WTC11 (cell line): ENCODE results near the gene METRNL. TPM values are rescaled to one million over a fixed set of nuclear protein-coding genes. Genes with fewer than 3 reads are reported as not detected.

ENCODE experiments used
- ATAC-seq: fragments of 200-7000 bp; cut with Tn5 transposase; 2 replicates; pipeline ENCODE4 v1.10.0; 2021; ENCODE audit warnings: mild to moderate bottlenecking, moderate library complexity
- CTCF ChIA-PET: fragments of 300-600 bp; sonication (Branson Sonifier 250); formaldehyde crosslinking; loops from one replicate; lab custom pipeline; 2021; ENCODE audit warnings: antibody characterized with exemption; lab: Charles Lee
- POLR2A ChIA-PET: fragments of 350-600 bp; sonication (Branson Sonifier 250); formaldehyde crosslinking; loops from one replicate; lab custom pipeline; 2021; ENCODE audit warnings: antibody characterized with exemption; lab: Charles Lee
- DNase-seq: peaks from one replicate; pipeline ENCODE4 v3.0.0; 2021; ENCODE audit warnings: low spot score
- H3K27ac Mint-ChIP-seq: 2 replicates; pipeline ENCODE4 v1.8.0; 2021; ENCODE audit warnings: mixed read lengths
- H3K27me3 Mint-ChIP-seq: 2 replicates; pipeline ENCODE4 v1.8.0; 2021; ENCODE audit warnings: low read depth, mild to moderate bottlenecking, moderate library complexity, mixed read lengths
- H3K36me3 Mint-ChIP-seq: 2 replicates; pipeline ENCODE4 v1.8.0; 2021; ENCODE audit warnings: mixed read lengths
- H3K4me1 Mint-ChIP-seq: 2 replicates; pipeline ENCODE4 v1.8.0; 2022; ENCODE audit warnings: mixed read lengths
- H3K4me3 Mint-ChIP-seq: 2 replicates; pipeline ENCODE4 v1.8.0; 2021; ENCODE audit warnings: mild to moderate bottlenecking, moderate library complexity, mixed read lengths
- H3K9me3 Mint-ChIP-seq: 2 replicates; pipeline ENCODE4 v1.8.0; 2021; ENCODE audit warnings: mixed read lengths
- ATF1 ChIP-seq: sonication (generic); formaldehyde crosslinking; IDR thresholded peaks from 2 replicates; pipeline ENCODE4 v1.8.1; 2023; ENCODE audit warnings: mild to moderate bottlenecking, moderate library complexity, missing genetic modification reagents
- GTF2I ChIP-seq: fragments of 250-450 bp; sonication (Bioruptor Pico); conservative IDR thresholded peaks from 2 replicates; pipeline ENCODE4 v1.4.0; 2021; ENCODE audit warnings: mild to moderate bottlenecking
- MXD4 ChIP-seq: fragments of 250-450 bp; sonication (Bioruptor Pico); IDR thresholded peaks from 2 replicates; pipeline ENCODE4 v1.8.0; 2021; ENCODE audit warnings: mild to moderate bottlenecking, moderate library complexity, borderline replicate concordance
- RORB ChIP-seq: fragments of 250-450 bp; sonication (Bioruptor Pico); IDR thresholded peaks from 2 replicates; pipeline ENCODE4 v1.9.0; 2021; ENCODE audit warnings: mild to moderate bottlenecking
- TEAD1 ChIP-seq: sonication (generic); formaldehyde crosslinking; IDR thresholded peaks from 2 replicates; pipeline ENCODE4 v1.8.0; 2022; ENCODE audit warnings: mild to moderate bottlenecking, missing genetic modification reagents
- ZNF416 ChIP-seq: fragments of 250-450 bp; sonication (Bioruptor Pico); IDR thresholded peaks from 2 replicates; pipeline ENCODE4 v1.9.0; 2021; ENCODE audit warnings: mild to moderate bottlenecking, inconsistent platforms
- total RNA-seq: library from RNA; stranded (reverse); gene quantifications from 3 replicates; pipeline ENCODE4 v1.2.3, GENCODE V29; 2021
- TF ChIP-seq, protein P1 (sequence below): sonication (generic); formaldehyde crosslinking; IDR thresholded peaks from 2 replicates; pipeline ENCODE4 v1.8.0; 2023; ENCODE audit warnings: missing genetic modification reagents, mild to moderate bottlenecking, borderline replicate concordance
- TF ChIP-seq, protein P2 (sequence below): sonication (generic); formaldehyde crosslinking; IDR thresholded peaks from 2 replicates; pipeline ENCODE4 v1.8.1; 2023; ENCODE audit warnings: mild to moderate bottlenecking, missing genetic modification reagents
- TF ChIP-seq, protein P3 (sequence below): fragments of 250-450 bp; sonication (Bioruptor Pico); IDR thresholded peaks from 2 replicates; pipeline ENCODE4 v1.9.0; 2021; ENCODE audit warnings: mild to moderate bottlenecking
- TF ChIP-seq, protein P4 (sequence below): sonication (generic); formaldehyde crosslinking; IDR thresholded peaks from 2 replicates; pipeline ENCODE4 v1.8.1; 2022; ENCODE audit warnings: low read depth, missing genetic modification reagents, borderline replicate concordance
- TF ChIP-seq, protein P5 (sequence below): sonication (generic); formaldehyde crosslinking; IDR thresholded peaks from 2 replicates; pipeline ENCODE4 v1.8.0; 2023; ENCODE audit warnings: missing genetic modification reagents
- TF ChIP-seq, protein P6 (sequence below): fragments of 200-600 bp; IDR thresholded peaks from 2 replicates; pipeline ENCODE4 v1.8.0; 2022; ENCODE audit warnings: antibody characterized with exemption
- TF ChIP-seq, protein P7 (sequence below): sonication (generic); formaldehyde crosslinking; IDR thresholded peaks from 2 replicates; pipeline ENCODE4 v1.8.1; 2022; ENCODE audit warnings: low read depth, mild to moderate bottlenecking, moderate library complexity, missing genetic modification reagents, borderline replicate concordance
- TF ChIP-seq, protein P8 (sequence below): fragments of 250-450 bp; sonication (Bioruptor Pico); IDR thresholded peaks from 2 replicates; pipeline ENCODE4 v2.1.2; 2022; ENCODE audit warnings: mild to moderate bottlenecking, moderate library complexity

The METRNL gene
- total RNA-seq, 1 experiment from 2014 or later: 27.7 TPM

DNA sequence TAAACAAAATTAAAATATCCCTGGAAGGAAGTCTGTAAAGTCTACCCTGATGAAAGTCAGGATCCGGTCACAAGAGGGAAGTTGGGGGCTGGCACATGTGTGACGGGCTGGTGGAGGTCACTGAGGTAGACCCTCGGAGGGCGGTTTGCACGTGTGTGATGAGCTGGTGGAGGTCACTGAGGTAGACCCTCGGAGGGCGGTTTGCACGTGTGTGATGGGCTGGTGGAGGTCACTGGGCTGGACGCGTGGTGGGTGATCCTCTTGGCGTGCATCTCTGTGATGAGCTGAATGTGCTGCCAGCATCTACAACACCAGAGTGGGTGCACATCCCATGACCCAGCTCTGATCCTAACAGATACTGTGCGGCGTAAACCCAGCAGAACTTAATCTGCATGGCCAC, 43.7 kb upstream of the METRNL start (continued):
- TF ChIP-seq, protein P1, sequence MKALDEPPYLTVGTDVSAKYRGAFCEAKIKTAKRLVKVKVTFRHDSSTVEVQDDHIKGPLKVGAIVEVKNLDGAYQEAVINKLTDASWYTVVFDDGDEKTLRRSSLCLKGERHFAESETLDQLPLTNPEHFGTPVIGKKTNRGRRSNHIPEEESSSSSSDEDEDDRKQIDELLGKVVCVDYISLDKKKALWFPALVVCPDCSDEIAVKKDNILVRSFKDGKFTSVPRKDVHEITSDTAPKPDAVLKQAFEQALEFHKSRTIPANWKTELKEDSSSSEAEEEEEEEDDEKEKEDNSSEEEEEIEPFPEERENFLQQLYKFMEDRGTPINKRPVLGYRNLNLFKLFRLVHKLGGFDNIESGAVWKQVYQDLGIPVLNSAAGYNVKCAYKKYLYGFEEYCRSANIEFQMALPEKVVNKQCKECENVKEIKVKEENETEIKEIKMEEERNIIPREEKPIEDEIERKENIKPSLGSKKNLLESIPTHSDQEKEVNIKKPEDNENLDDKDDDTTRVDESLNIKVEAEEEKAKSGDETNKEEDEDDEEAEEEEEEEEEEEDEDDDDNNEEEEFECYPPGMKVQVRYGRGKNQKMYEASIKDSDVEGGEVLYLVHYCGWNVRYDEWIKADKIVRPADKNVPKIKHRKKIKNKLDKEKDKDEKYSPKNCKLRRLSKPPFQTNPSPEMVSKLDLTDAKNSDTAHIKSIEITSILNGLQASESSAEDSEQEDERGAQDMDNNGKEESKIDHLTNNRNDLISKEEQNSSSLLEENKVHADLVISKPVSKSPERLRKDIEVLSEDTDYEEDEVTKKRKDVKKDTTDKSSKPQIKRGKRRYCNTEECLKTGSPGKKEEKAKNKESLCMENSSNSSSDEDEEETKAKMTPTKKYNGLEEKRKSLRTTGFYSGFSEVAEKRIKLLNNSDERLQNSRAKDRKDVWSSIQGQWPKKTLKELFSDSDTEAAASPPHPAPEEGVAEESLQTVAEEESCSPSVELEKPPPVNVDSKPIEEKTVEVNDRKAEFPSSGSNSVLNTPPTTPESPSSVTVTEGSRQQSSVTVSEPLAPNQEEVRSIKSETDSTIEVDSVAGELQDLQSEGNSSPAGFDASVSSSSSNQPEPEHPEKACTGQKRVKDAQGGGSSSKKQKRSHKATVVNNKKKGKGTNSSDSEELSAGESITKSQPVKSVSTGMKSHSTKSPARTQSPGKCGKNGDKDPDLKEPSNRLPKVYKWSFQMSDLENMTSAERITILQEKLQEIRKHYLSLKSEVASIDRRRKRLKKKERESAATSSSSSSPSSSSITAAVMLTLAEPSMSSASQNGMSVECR (CRISPR knock-in tag): no peak
- TF ChIP-seq, protein P2, sequence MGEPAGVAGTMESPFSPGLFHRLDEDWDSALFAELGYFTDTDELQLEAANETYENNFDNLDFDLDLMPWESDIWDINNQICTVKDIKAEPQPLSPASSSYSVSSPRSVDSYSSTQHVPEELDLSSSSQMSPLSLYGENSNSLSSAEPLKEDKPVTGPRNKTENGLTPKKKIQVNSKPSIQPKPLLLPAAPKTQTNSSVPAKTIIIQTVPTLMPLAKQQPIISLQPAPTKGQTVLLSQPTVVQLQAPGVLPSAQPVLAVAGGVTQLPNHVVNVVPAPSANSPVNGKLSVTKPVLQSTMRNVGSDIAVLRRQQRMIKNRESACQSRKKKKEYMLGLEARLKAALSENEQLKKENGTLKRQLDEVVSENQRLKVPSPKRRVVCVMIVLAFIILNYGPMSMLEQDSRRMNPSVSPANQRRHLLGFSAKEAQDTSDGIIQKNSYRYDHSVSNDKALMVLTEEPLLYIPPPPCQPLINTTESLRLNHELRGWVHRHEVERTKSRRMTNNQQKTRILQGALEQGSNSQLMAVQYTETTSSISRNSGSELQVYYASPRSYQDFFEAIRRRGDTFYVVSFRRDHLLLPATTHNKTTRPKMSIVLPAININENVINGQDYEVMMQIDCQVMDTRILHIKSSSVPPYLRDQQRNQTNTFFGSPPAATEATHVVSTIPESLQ (CRISPR knock-in tag): no peak
- TF ChIP-seq, protein P3, sequence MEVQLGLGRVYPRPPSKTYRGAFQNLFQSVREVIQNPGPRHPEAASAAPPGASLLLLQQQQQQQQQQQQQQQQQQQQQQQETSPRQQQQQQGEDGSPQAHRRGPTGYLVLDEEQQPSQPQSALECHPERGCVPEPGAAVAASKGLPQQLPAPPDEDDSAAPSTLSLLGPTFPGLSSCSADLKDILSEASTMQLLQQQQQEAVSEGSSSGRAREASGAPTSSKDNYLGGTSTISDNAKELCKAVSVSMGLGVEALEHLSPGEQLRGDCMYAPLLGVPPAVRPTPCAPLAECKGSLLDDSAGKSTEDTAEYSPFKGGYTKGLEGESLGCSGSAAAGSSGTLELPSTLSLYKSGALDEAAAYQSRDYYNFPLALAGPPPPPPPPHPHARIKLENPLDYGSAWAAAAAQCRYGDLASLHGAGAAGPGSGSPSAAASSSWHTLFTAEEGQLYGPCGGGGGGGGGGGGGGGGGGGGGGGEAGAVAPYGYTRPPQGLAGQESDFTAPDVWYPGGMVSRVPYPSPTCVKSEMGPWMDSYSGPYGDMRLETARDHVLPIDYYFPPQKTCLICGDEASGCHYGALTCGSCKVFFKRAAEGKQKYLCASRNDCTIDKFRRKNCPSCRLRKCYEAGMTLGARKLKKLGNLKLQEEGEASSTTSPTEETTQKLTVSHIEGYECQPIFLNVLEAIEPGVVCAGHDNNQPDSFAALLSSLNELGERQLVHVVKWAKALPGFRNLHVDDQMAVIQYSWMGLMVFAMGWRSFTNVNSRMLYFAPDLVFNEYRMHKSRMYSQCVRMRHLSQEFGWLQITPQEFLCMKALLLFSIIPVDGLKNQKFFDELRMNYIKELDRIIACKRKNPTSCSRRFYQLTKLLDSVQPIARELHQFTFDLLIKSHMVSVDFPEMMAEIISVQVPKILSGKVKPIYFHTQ (CRISPR knock-in tag): no peak
- no peak for TF ChIP-seq ZNF416 (CRISPR knock-in tag)
- no peak for TF ChIP-seq ATF1 (CRISPR knock-in tag)
- TF ChIP-seq, protein P4, sequence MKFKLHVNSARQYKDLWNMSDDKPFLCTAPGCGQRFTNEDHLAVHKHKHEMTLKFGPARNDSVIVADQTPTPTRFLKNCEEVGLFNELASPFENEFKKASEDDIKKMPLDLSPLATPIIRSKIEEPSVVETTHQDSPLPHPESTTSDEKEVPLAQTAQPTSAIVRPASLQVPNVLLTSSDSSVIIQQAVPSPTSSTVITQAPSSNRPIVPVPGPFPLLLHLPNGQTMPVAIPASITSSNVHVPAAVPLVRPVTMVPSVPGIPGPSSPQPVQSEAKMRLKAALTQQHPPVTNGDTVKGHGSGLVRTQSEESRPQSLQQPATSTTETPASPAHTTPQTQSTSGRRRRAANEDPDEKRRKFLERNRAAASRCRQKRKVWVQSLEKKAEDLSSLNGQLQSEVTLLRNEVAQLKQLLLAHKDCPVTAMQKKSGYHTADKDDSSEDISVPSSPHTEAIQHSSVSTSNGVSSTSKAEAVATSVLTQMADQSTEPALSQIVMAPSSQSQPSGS: no peak

DNA sequence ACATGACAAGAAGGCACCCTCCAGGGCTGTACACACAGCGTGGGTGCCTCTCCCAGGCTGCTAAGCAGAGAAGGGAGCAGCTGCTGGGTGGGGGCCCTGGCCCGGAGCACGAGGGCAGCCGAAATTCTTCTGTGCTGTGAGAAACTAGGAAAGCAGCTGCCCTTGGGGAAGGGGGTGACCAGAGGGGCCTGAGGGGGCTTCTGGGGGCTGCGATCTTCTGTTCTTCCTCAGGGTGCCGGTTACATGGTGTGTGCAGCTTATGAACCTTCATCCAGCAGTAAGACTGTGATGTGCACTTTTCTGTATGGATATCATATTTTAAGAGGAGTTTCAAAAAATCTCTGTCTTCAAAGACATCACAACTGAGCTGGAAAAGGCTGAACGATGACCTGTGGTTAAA, 43.2 kb upstream of the METRNL start:
- POLR2A ChIA-PET: no interaction called here
- Mint-ChIP-seq H3K36me3 (peaks cover 45% of the 10 kb centered on the region), H3K27ac (peak overlapping the region; percentile 69; the same call in 1 of the 2 replicates), H3K27me3 (no peaks in the 10 kb centered on the region; the same call in 1 of the 2 replicates), H3K4me1 (no peaks in the 10 kb centered on the region), H3K4me3 (no peak overlapping the region), H3K9me3 (peaks cover 11% of the 10 kb centered on the region)
- no peak for ATAC-seq
- CTCF ChIA-PET: interaction anchor here (1.0 to 1.2 kb wide), 2 partner anchors 119 to 254 kb away, joined by 3 to 4 read pairs; no protein-coding TSS in a partner anchor
- no peak for DNase-seq
- TF ChIP-seq, protein P5, sequence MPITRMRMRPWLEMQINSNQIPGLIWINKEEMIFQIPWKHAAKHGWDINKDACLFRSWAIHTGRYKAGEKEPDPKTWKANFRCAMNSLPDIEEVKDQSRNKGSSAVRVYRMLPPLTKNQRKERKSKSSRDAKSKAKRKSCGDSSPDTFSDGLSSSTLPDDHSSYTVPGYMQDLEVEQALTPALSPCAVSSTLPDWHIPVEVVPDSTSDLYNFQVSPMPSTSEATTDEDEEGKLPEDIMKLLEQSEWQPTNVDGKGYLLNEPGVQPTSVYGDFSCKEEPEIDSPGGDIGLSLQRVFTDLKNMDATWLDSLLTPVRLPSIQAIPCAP: no peak
- TF ChIP-seq MXD4 (CRISPR knock-in tag) (no peak), RORB (CRISPR knock-in tag) (no peak), ATF1 (CRISPR knock-in tag) (no peak), TEAD1 (CRISPR knock-in tag) (no peak), GTF2I (CRISPR knock-in tag) (no peak)
- TF ChIP-seq, protein P2 (CRISPR knock-in tag): no peak
- TF ChIP-seq, protein P4: no peak
- TF ChIP-seq, protein P6, sequence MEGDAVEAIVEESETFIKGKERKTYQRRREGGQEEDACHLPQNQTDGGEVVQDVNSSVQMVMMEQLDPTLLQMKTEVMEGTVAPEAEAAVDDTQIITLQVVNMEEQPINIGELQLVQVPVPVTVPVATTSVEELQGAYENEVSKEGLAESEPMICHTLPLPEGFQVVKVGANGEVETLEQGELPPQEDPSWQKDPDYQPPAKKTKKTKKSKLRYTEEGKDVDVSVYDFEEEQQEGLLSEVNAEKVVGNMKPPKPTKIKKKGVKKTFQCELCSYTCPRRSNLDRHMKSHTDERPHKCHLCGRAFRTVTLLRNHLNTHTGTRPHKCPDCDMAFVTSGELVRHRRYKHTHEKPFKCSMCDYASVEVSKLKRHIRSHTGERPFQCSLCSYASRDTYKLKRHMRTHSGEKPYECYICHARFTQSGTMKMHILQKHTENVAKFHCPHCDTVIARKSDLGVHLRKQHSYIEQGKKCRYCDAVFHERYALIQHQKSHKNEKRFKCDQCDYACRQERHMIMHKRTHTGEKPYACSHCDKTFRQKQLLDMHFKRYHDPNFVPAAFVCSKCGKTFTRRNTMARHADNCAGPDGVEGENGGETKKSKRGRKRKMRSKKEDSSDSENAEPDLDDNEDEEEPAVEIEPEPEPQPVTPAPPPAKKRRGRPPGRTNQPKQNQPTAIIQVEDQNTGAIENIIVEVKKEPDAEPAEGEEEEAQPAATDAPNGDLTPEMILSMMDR: no peak
- TF ChIP-seq, protein P7, sequence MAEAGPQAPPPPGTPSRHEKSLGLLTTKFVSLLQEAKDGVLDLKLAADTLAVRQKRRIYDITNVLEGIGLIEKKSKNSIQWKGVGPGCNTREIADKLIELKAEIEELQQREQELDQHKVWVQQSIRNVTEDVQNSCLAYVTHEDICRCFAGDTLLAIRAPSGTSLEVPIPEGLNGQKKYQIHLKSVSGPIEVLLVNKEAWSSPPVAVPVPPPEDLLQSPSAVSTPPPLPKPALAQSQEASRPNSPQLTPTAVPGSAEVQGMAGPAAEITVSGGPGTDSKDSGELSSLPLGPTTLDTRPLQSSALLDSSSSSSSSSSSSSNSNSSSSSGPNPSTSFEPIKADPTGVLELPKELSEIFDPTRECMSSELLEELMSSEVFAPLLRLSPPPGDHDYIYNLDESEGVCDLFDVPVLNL (CRISPR knock-in tag): no peak
- TF ChIP-seq, protein P8, sequence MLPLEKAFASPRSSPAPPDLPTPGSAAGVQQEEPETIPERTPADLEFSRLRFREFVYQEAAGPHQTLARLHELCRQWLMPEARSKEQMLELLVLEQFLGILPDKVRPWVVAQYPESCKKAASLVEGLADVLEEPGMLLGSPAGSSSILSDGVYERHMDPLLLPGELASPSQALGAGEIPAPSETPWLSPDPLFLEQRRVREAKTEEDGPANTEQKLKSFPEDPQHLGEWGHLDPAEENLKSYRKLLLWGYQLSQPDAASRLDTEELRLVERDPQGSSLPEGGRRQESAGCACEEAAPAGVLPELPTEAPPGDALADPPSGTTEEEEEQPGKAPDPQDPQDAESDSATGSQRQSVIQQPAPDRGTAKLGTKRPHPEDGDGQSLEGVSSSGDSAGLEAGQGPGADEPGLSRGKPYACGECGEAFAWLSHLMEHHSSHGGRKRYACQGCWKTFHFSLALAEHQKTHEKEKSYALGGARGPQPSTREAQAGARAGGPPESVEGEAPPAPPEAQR (CRISPR knock-in tag): no peak
